ENCODE data around the gene POC1A.

DNA sequence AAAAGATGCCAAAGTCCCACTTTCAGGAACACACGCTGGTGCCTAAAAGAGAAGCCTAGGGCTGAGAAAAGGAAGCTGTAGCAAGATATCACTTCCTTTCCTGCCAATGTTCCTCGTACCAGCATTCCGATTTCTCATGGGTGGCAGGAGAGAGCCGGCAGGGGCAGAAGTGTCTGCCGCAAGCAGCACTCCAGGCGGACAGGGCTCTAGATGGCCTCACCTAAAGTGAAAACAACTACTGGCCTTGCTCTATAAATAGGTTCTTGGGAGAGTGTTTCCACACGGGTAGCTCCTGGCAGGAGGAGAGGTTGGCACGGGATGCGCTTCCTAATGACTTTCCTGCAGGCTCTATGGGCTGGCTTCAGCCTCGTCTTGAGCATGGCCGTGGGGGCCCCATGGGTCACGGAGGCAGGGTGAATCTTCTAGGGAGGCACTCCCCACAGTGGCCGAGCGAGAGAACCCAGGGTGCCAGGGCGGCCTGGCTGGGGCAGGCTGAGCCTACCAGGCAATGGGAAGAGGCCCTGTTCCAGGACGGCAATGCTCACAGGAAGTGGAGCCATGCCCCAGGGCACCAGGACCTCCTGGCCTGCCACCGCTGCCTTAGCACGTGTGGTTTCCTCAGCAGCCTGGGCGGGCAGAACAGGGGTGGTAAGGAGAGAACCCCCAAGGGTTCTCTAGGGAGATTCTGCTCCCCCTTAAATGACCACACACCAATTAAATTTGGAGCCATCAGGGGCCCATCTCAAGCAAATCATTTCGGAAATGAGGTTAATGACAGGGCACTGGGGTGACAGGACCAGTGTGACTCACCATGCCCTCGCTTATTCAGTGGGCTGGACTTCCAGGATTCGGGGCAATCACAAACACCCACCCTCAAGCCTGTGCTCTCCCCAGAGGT lies 83.2 kb downstream of the POC1A start:
- TF ChIP-seq BHLHE40 (IDR thresholded peaks at IDR 0.05; ENCODE audit: borderline replicate concordance) (no peak), ELF4 (IDR thresholded peaks at IDR 0.05) (no peak), NFRKB (IDR thresholded peaks at IDR 0.05) (no peak), SP1 (IDR thresholded peaks at IDR 0.05) (no peak), L3MBTL2 (conservative IDR thresholded peaks at IDR 0.05) (no peak), LEF1 (IDR thresholded peaks at IDR 0.05; ENCODE audit: borderline replicate concordance) (no peak), PKNOX1 (IDR thresholded peaks at IDR 0.05) (no peak), FOXK2 (IDR thresholded peaks at IDR 0.05) (no peak), CTBP1 (IDR thresholded peaks at IDR 0.05; ENCODE audit: borderline replicate concordance) (no peak), HDGF (IDR thresholded peaks at IDR 0.05; ENCODE audit: borderline replicate concordance) (no peak), SUZ12 (IDR thresholded peaks at IDR 0.05) (no peak), TARDBP (IDR thresholded peaks at IDR 0.05) (no peak), ZNF384 (IDR thresholded peaks at IDR 0.05) (no peak)

Data from HEK293T (cell line).